Activated CD4-positive, alpha-beta T cell treated with anti-CD3 and anti-CD28 coated beads, Interleukin-2, amount 50 U/mL, for 16 hours (primary cell): ENCODE measurements around the gene GPR3.
"Not testable (repeated sequence)": the region's sequence is repeated elsewhere in the genome, so short reads cannot be mapped to it uniquely, and the experiment has no call there.

Experiments used
- DNase-seq: peaks from one replicate; pipeline ENCODE4 v3.0.0-alpha.2; 2020

GPR3 gene

DNA sequence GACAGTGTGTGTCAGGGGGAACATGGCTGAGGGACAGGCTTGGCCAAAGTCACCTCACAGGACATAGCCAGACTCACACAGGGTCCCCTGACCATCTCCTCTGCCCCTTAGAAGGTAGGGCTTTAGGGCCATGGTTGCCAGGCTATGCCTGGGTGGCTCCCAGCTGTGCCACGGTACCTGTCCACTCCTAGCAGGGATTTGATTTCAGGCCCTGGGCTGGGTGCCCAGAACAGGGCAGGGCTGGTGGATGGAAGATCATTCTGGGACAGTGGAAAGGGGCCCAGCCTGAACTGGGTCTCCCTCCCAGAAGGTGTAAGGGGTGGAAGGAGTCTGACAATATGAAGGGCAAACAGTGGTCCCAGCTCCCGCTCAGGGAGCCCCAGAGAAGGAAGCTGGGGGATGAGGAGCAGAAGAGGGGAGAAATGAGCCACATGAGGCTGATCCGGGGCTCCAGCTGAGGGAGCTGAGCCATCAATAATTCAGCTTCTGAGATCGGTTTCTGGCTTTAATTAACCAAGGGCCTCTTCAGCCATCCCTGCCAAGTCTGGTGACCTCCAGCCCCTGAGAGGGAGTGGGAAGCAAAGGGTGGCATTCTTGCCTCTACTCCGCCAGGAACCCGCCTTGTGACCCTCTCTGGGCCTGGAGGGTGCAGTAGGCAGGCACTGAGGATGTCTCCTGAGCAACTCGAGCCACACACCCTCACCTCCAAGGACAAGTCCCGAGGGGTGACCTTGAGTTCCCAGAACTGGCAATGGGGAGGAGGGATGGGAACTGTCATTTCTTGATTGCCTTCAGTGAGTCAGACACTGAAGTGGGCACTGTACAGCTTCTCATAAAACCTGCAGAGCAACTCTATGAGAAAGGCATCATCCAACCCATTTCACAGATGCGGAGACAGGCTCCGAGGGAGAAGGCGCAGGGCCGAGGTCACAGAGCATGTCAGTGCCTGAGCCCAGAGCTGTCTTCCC lies 11.4 kb upstream of the GPR3 start:
- DNase-seq: no peak

DNA sequence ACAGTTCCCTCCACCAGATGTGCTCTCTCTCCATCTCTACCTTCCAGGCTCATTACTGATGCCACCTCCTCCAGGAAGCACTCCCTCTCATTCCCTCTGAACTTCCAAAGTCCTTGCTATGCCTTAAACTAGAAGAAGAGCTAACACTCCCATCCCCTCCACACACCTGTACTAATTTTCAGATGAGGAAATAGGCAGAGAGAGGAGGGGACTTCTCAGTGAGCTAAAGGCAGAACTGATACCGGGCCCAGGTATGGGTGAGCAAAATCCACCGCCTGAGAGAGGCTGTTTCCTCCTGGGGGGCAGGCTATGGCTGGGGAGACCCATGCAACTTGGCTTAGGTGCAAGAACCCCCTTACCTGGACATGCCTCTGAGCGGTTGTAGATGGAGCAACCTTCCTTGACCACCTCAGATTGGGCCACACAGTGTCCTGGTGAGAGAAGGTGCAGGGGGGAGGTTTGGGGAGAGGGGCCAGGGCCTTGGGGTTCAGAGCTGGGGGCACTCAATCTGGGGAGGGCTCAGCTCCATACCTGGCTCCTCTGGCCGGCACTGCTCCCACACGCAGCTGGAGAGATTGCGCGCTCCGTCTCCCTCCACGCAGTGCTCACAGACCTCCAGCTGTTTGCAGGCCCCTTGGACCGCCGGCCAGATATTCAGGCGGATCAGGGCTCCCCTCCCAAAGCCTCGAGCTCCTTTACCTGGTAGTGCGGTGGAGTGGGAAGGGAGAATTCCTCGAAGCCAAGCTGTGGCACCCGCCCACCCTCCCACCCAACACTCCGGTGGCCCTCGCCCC lies 10.3 kb upstream of the GPR3 start:
- DNase-seq: no peak

DNA sequence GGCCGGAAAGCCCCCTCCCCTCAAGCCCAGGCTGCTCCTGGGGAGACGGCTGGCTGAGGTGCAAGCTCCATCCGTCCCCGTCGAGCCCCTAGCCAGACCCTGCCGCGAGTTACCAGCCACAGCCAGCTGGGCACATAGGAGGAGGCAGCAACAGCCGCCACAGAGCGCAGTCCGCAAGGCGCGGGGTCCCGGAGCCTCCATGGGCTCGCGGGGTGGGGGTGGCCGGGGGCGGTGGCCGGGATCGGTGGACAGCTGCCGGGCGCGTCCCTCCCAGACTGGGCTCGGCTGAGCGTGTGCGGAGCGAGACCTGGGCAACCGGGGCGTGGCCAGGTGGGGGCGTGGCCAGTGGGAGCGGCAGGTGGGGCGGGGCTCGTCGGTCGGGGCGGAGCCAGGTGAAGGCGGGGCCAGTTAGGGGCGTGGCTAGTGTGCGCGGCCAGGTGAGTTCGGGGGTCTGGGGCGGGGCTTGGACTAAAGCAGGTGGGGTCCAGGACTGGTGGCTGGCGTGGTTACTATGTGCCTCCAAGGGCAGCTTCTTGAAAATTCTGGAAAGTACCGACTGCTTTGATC lies 9.3 kb upstream of the GPR3 start, which contains the start of gene CD164L2:
CD164L2 (minus strand) TSS at position 295 of the 567 bp plus-strand sequence; CDS start at position 201, 94 bp downstream.
- peak; percentile 40 for DNase-seq

DNA sequence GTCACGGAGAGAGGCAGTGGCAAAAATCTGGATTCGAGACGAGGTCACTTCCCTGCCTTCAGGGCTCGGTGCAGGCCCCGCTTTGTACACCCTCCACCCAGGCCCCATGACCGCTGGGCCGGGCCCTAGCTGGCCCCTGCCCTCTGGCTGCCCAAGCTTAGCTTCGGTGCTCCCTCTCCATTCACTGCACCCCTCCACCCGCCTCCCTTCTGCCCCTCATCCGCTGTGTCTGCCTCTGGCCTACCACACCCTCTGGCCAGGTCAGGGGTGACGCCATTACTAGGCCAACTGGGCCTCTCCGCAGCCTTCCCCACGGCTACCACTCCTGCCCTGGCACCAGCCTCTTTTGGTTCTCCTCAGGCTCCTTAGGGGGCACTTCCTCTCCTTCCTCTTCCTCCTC lies 8.8 kb upstream of the GPR3 start:
- DNase-seq: no peak

DNA sequence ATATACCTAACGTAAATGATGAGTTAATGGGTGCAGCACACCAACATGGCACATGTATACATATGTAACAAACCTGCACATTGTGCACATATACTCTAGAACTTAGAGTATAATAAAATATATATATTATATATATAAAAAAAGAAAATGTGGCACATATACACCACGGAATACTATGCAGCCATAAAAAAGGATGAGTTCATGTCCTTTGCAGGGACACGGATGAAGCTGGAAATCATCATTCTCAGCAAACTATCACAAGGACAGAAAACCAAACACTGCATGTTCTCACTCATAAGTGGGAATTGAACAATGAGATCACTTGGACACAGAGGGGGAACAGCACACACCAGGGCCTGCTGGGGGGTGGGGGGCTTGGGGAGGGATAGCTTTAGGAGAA lies 7.6 kb upstream of the GPR3 start:
- DNase-seq: not testable (repeated sequence)

DNA sequence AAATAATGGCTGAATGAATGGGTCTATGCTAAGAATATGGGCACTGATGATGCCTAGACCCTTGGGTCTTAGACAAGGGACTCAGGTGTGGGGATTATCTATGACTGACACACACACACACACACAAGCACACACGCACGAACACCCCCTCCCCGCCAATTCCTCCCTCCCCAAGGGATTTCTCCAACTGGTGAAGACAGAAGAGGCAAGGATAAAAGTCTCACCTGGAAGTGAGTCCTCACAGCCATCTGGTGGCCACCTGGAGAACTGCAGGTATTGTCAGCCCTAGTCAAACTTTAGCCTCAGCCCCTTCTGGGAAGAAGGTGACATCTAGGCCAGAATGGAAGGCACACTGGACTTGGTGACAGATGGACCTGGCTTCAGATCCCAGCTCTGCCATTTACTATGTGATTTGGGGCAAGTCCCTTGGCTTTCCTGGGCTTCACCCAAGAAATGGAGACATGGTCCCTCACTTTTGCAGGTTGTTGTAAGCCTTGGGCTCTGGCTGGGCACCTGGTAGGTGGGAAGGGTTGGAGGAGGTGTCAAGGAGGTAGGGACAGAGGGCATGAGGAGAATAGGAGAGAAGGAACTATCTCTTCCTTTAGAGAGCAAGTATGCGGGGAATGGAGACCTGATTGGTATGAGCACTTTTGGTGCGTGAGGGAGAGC lies 4.0 kb upstream of the GPR3 start:
- peak; percentile 69 for DNase-seq

DNA sequence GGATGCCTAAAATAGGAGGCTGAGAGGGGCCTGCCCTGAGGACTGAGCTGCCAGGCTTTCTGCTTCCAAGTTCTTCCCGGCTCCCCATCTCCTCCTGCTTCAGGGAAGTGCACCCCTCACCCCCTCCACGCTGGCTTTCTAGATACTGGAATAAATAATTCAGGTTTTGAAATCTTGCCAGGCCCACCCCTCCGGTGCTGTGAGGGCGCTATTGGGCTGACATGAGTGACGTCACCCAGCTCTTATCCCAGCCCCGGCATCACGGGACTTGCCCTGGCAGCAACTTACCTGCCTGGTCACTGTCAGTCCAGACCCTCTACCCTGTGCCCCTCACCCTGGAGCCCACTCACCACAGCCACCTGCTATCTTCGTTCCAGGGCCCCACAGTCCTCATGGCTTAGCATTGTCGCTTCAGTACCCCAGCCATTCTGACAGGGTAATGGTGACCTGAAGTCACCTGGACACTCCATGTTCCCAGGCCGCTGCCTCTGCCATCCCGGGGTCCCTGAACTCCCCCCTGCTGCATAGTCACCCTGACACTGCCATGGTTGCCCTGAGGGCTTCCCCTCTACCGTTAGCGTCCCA lies 819 bp upstream of the GPR3 start:
- peak; percentile 18 for DNase-seq

DNA sequence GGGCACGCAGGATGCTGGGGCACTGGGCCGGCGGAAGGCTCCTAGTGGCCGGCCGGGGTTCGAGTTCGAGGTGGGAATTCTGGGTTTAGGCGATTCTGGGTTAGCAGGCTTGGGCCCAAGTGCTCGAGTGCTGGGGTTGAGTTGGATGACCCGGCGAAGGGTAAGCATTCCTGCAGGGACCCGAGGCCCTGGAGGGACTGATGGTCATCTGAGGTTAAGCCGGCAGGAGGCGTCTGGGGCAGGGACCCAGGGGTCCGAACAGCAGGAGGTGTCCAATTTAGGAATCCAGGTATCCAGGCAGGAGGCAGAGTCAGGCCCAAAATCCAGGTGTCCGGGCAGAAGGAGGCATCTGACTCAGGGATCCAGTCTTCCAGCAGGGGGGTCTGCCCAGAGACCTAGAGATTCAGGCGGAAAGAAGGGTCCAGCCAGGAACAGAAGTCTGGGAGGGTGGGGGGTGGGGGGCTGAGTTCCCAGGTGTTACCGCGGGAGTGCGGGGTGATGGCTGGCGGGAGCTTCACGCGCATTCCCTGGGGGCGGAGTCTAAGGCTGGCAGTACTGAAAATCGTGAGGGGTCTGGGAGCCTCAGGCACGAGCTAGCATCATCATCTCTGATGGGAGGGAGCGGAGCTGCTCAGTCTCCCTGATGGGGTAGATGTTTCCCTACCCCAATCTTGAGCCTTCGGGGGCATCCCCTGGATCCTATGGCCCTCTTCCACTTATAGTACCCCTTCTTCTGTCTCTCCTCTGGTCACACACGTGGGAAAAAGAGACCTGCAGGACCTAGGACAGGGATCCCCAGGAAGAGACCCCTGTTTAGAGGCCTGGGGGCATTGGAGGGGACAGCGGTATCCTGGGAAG lies 585 bp downstream of the GPR3 start:
- no peak for DNase-seq

DNA sequence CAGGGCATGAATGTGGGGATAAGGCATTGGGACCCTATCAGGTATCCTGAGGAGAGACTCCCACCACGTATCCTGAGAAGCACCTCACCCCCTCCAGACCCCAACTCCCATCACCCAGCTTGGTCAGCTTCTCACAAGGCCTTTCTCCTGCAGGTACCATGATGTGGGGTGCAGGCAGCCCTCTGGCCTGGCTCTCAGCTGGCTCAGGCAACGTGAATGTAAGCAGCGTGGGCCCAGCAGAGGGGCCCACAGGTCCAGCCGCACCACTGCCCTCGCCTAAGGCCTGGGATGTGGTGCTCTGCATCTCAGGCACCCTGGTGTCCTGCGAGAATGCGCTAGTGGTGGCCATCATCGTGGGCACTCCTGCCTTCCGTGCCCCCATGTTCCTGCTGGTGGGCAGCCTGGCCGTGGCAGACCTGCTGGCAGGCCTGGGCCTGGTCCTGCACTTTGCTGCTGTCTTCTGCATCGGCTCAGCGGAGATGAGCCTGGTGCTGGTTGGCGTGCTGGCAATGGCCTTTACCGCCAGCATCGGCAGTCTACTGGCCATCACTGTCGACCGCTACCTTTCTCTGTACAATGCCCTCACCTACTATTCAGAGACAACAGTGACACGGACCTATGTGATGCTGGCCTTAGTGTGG lies 1.3 kb downstream of the GPR3 start:
- no peak for DNase-seq

DNA sequence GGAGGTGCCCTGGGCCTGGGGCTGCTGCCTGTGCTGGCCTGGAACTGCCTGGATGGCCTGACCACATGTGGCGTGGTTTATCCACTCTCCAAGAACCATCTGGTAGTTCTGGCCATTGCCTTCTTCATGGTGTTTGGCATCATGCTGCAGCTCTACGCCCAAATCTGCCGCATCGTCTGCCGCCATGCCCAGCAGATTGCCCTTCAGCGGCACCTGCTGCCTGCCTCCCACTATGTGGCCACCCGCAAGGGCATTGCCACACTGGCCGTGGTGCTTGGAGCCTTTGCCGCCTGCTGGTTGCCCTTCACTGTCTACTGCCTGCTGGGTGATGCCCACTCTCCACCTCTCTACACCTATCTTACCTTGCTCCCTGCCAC lies 1.8 kb downstream of the GPR3 start:
- no peak for DNase-seq

DNA sequence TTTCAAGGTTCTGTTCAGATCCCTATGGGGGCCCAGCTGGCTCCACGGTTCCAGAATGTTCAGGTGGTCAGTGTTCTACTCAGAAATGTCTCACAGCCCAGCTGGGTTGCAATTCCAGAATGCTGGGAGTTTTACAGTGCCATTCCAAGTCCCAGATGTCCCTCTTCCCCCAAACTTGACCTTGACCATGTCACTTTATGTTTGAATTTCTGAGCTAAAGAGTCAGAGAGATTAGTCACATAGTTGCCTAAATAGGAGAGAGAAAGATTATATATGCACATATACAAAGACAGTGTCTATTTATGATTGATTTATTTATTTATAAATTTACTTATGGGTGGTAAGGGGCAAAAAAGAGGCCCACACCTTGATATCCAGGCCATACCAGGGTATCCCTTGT lies 2.5 kb downstream of the GPR3 start:
- no peak for DNase-seq

DNA sequence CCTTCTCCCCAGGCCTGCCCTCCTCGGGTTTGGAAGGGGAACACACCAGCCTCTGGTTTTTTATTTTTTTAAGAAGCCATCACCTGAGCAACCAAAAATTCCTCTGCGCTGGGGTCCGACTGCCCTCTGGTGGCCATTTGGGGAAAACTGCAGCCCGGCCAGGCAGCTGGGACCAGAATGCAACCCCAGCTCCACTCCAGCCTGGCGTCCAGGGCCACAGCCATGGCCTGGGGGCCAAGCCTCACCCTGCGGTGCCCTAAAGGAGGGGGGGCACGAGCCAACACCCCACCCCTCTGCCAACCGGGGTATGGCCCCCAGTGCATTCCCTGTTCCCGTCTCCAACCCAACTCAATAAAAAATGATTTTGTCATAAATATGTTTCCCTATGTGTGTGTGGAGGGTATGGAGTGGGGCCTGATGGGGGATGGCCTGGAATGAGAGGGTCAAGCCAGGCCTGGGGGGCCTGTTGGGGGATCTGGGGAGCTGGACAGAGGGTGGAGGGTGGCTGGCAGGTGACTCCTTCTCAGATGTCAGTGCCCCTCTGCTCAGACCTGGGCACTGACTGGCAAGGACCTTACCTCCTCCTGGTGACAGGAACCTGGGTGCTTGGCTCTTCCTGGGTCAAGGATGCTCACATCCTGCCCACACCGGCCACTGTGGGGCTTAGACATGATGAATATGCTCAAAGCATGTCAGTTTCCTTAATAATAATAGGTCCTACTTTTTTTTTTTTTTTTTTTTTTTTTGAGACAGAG lies 3.2 kb downstream of the GPR3 start:
- DNase-seq: peak; percentile 81

DNA sequence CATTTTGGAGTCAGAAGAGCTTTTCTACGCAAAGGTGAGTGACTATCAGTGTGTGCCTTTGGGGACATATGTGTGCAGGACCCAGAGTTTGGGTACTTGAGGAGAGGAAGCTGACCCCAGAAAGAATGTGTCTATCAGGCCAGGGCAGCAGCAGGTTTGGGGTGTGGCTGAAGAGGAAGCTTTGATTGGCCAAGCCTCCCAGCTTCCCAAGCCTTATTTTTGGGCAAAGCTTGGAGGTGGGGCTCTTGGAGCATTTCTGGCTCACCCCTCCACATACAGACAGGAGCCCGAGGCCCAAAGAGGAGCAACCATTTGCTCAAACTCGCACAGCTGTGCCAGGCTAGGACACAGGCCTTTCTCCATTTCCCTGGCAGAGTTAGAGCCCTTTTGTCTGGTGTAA lies 4.7 kb downstream of the GPR3 start:
- no peak for DNase-seq

DNA sequence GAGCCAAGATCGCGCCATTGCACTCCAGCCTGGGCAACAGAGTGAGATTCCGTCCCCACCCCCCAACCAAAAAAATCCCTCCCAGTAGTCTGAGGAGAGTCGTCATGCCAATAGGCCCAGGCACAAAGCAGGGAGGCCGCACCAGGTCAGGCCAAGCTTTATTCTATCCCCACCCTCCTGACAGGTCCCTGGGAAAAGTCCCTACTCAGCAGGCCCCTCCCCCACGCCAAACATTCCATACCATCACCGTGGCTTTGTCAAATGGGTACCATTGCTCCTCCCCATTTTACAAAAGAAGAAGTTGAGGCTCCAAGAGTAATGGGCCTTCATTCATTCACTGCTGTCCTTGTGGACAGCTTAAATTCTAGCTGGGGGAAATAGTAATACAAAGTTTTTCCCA lies 5.3 kb downstream of the GPR3 start:
- no peak for DNase-seq

DNA sequence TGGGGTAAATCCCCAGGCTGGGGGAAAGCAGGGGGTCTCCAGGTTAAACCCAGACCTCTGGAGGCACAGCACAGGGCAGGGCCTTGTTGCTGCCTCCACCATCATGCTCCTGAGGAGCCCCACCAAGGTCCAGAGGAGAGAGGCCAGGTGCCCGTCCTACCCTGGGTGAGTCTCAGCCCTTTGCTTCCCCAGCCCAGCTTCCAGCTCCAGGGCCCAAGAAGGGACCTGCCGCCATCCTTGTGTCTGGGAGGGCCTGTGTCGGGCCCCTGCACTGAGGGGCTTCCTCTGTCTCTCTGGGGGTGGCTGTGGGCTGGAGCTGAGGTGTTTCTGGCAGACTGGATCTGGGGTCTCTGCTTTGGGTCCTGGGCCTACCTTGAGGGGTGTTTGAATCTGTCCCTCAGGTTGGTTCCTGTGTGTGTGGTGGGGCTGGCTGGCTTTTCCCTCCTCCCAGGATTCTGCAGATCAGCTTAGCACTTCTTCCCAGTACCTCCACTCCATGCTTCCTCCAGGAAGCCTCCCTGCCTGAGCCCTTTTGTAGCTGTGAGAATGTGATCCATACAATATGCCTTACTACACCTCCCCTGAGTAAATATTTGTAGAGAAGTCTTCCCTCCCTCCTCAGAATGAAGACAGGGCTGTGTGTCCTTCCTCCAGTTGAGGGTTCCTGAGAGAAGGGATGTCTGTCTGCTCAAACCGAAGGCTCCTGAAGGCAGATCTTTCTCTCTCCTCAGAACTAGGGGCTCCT lies 6.2 kb downstream of the GPR3 start:
- no peak for DNase-seq

DNA sequence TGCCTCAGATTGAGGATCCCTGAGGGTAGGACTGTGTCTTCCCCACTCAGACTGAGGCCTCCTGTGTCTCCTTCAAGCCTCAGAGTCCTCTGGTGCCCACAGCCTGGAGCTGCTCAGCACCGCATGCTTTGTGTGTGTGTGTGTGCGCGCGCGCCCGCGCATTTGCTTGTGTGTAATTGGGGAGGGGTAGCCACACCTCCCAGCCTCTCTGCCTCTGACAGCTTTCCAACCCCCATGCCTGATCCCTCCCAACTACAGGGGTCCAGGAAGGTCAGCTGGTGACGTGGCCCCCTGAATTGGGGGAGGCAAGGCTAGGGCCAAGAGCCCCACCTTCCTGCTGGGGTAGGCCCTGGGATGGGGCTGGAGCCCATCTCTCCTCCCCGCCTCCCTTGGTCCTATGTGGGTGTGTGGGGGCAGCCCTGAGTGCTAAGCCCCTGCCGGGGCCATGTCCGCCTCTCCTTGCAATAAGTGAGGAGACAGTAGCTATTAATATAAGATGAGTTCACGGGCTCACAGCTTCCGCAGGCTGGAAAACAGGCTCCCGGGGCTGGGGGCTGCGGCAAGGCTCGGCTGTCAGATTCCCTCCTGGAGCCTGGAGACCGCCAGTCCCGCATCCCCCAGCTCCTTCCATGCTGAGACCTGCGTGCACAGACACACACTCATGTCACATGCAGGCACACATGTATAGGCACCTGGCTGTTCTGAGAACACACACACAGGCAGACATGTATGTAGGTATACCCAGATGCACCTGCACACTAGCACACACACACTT lies 7.0 kb downstream of the GPR3 start:
- no peak for DNase-seq

DNA sequence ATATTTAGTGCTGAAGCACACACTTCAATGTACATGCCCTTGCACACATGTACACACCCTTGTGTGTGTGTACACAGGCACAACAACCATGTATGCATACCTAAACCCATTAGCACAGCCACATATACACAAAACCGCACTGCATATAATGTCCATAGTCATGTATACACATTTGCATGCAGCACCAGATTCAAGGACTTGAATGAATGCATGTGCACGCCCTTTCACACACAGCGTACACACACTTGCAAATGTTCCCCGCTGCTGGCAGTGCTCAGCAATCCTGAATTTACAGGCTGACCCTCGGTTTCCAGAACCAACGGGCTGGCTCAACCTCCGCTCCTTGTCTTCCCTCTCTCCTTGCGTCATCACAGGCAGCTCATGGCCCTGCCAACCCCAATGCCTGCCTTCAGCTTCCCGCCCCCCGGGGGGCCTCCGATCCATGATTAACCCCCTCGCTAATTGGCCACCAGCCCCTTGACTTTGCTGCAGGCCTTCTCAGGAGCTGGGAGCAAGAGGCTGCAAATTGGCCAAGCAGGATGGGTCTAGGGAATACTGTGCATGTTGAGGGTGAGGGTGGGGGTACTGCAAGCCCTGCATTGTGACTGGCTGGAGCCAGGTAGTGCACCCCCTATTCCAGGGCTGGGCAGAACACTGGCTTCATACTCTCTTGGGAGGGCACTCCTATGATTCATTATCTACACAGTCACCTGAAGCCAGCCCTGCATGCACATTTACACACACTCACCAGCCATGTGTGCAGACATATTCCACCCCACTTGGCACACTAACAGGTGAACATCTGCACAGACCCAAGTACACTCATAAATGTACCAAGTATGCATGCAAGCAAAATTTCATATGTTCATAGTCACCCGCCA lies 7.9 kb downstream of the GPR3 start:
- DNase-seq: no peak

DNA sequence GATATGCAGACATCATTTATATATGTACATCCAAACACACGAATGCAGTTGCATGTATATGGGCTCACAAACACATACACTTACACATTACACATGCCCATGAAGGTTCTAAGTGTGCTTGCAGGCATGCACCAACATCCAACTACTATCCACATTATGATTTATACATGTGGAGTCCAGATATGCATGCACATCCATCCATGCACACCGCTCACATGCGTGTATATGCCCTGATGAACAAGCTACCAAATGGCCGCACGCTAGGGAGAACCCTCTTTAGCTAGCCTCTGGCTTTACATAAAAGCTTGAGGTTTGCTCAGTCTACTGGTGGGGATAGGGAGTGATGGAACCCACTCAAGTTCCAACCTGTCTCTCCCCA lies 8.5 kb downstream of the GPR3 start:
- no peak for DNase-seq
